Tibial artery (tissue), 4 donors: Measurements from ENCODE around the gene PTBP3.

ENCODE experiments used
- DNase-seq, 2 donors: peaks; one replicate each; pipeline ENCODE4 v3.0.0-alpha.2; 2019
- H3K27ac ChIP-seq, 2 donors: fragments of 200-600 bp; sonication (generic) in 1 of 2; 1 replicate in 1 of 2; 2 replicates in 1 of 2; pipeline ENCODE4 v1.5.1; 2018 to 2019; ENCODE audit warnings: mild to moderate bottlenecking in 1 of 2
- H3K27me3 ChIP-seq, 2 donors: fragments of 200-600 bp; sonication (generic) in 1 of 2; one replicate each; pipeline versions ENCODE4 v1.5.1 to v1.6.0; 2016 to 2019
- H3K36me3 ChIP-seq, 3 donors: fragments of 200-600 bp; sonication (generic) in 2 of 3; one replicate each; pipeline ENCODE4 v1.5.1; 2016 to 2019; ENCODE audit warnings: mild to moderate bottlenecking in 2 of 3
- H3K4me1 ChIP-seq, 4 donors: fragments of 200-600 bp; sonication (generic) in 2 of 4; 1 replicate in 3 of 4; 2 replicates in 1 of 4; pipeline ENCODE4 v1.5.1; 2016 to 2019
- H3K4me3 ChIP-seq, 2 donors: fragments of 200-600 bp; sonication (generic) in 1 of 2; 1 replicate in 1 of 2; 2 replicates in 1 of 2; pipeline ENCODE4 v1.5.1; 2018 to 2019; ENCODE audit warnings: mild to moderate bottlenecking in 2 of 2
- H3K9me3 ChIP-seq, 3 donors: fragments of 200-600 bp; sonication (generic) in 1 of 3; one replicate each; pipeline ENCODE4 v1.5.1; 2016 to 2019
- intact Hi-C: fragments of 100-400 bp; cut with DNase I; formaldehyde crosslinking; loops from one replicate; pipeline ENCODE4 v1.15.0; 2023; ENCODE audit warnings: low total_unique reads
- TF ChIP-seq, protein P1 (sequence below), 2 experiments: fragments of 200-600 bp in 1 of 2; fragments of 450-650 bp in 1 of 2; IDR thresholded peaks; one replicate each; pipeline ENCODE4 v1.5.1; 2017 to 2019; ENCODE audit warnings: antibody characterized with exemption in 2 of 2, mild to moderate bottlenecking in 1 of 2, moderate library complexity in 1 of 2

Gene PTBP3

GRCh38 chr9:112241491-112241890 lies 91.9 kb downstream of the PTBP3 start:
- H3K27me3 ChIP-seq = no peaks in the 10 kb centered on the region
- no peaks in the 10 kb centered on the region for H3K36me3 ChIP-seq
- no peak overlapping the region for H3K4me3 ChIP-seq
- no peak overlapping the region for H3K27ac ChIP-seq
- no peaks in the 10 kb centered on the region for H3K4me1 ChIP-seq
- no peak for DNase-seq
- TF ChIP-seq, protein P1, sequence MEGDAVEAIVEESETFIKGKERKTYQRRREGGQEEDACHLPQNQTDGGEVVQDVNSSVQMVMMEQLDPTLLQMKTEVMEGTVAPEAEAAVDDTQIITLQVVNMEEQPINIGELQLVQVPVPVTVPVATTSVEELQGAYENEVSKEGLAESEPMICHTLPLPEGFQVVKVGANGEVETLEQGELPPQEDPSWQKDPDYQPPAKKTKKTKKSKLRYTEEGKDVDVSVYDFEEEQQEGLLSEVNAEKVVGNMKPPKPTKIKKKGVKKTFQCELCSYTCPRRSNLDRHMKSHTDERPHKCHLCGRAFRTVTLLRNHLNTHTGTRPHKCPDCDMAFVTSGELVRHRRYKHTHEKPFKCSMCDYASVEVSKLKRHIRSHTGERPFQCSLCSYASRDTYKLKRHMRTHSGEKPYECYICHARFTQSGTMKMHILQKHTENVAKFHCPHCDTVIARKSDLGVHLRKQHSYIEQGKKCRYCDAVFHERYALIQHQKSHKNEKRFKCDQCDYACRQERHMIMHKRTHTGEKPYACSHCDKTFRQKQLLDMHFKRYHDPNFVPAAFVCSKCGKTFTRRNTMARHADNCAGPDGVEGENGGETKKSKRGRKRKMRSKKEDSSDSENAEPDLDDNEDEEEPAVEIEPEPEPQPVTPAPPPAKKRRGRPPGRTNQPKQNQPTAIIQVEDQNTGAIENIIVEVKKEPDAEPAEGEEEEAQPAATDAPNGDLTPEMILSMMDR (IDR thresholded peaks at IDR 0.05) = no peak
- H3K9me3 ChIP-seq = no peaks in the 10 kb centered on the region
- intact Hi-C loops = no loop called here

DNA sequence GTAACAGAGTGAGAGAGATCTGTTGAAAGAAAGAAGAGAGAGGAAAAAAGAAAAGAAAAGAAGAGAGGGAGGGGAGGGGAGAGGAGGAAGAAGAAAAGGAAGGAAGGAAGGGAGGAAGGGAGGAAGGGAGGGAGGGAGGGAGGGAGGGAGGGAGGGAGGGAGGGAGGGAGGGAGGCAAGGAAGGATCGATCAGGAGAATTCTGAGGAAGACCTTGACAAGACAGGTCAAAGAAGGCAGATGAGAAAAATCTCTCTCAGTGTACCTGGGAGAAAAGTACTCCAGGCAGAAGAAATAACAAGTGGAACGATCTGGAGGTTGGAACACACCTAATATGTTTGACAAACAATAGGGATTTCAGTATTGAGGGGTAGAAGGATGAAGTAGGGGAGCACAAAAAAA lies 93.7 kb downstream of the PTBP3 start:
- H3K27ac ChIP-seq = no peak overlapping the region
- H3K36me3 ChIP-seq = no peaks in the 10 kb centered on the region
- H3K4me1 ChIP-seq = no peaks in the 10 kb centered on the region
- DNase-seq = no peak
- no peak overlapping the region for H3K4me3 ChIP-seq
- no peaks in the 10 kb centered on the region for H3K27me3 ChIP-seq
- TF ChIP-seq, protein P1 (IDR thresholded peaks at IDR 0.05) = no peak
- intact Hi-C loops = no loop called here
- no peaks in the 10 kb centered on the region for H3K9me3 ChIP-seq

- Histone ChIP-seq H3K4me3 (no peak overlapping the region), H3K27me3 (no peaks in the 10 kb centered on the region), H3K27ac (no peak overlapping the region), H3K36me3 (no peaks in the 10 kb centered on the region), H3K4me1 (no peaks in the 10 kb centered on the region), H3K9me3 (no peaks in the 10 kb centered on the region)
- DNase-seq = no peak
- TF ChIP-seq, protein P1 (IDR thresholded peaks at IDR 0.05) = no peak
- intact Hi-C loops = no loop called here
Measured at GRCh38 chr9:112239284-112239683, 94.1 kb downstream of the PTBP3 start.

- TF ChIP-seq, protein P1 (IDR thresholded peaks at IDR 0.05) = no peak
- H3K27ac ChIP-seq = no peak overlapping the region
- peaks cover 0 to 9% (median 0%) of the 10 kb centered on the region in 4 donors for H3K4me1 ChIP-seq
- H3K4me3 ChIP-seq = no peak overlapping the region
- H3K27me3 ChIP-seq = no peaks in the 10 kb centered on the region
- no peak for DNase-seq
- peaks cover 4 to 6% (median 5%) of the 10 kb centered on the region in 3 donors for H3K36me3 ChIP-seq
- no peaks in the 10 kb centered on the region for H3K9me3 ChIP-seq
- intact Hi-C loops = no loop called here
Measured at GRCh38 chr9:112234779-112235178, 98.6 kb downstream of the PTBP3 start.

GRCh38 chr9:112233769-112234168 lies 99.7 kb downstream of the PTBP3 start:
- H3K27ac ChIP-seq = no peak overlapping the region
- peaks cover 0 to 9% (median 0%) of the 10 kb centered on the region in 4 donors for H3K4me1 ChIP-seq
- DNase-seq = no peak
- intact Hi-C loops = no loop called here
- TF ChIP-seq, protein P1 (IDR thresholded peaks at IDR 0.05) = no peak
- H3K4me3 ChIP-seq = no peak overlapping the region
- no peaks in the 10 kb centered on the region for H3K27me3 ChIP-seq
- peaks cover 4 to 6% (median 5%) of the 10 kb centered on the region in 3 donors for H3K36me3 ChIP-seq
- no peaks in the 10 kb centered on the region for H3K9me3 ChIP-seq

GRCh38 chr9:112232233-112232632 lies 101.2 kb downstream of the PTBP3 start:
- peaks cover 12 to 13% (median 13%) of the 10 kb centered on the region in 3 donors for H3K36me3 ChIP-seq
- H3K4me3 ChIP-seq = no peak overlapping the region
- no peaks in the 10 kb centered on the region for H3K27me3 ChIP-seq
- no peak for DNase-seq
- H3K4me1 ChIP-seq = peaks cover 0 to 9% (median 0%) of the 10 kb centered on the region in 4 donors
- H3K9me3 ChIP-seq = no peaks in the 10 kb centered on the region
- no peak overlapping the region for H3K27ac ChIP-seq
- intact Hi-C loops = no loop called here
- TF ChIP-seq, protein P1 (IDR thresholded peaks at IDR 0.05) = no peak
